WTC11 (cell line): Measurements from ENCODE around the gene LY6G6C. TPM values are rescaled to one million over a fixed set of nuclear protein-coding genes. Genes with fewer than 3 reads are reported as not detected.

Source experiments
- ATAC-seq: fragments of 200-7000 bp; cut with Tn5 transposase; 2 replicates; pipeline ENCODE4 v1.10.0; 2021; ENCODE audit warnings: mild to moderate bottlenecking, moderate library complexity
- CTCF ChIA-PET: fragments of 300-600 bp; sonication (Branson Sonifier 250); formaldehyde crosslinking; loops from one replicate; lab custom pipeline; 2021; ENCODE audit warnings: antibody characterized with exemption; lab: Charles Lee
- POLR2A ChIA-PET: fragments of 350-600 bp; sonication (Branson Sonifier 250); formaldehyde crosslinking; loops from one replicate; lab custom pipeline; 2021; ENCODE audit warnings: antibody characterized with exemption; lab: Charles Lee
- DNase-seq: peaks from one replicate; pipeline ENCODE4 v3.0.0; 2021; ENCODE audit warnings: low spot score
- H3K27ac Mint-ChIP-seq: 2 replicates; pipeline ENCODE4 v1.8.0; 2021; ENCODE audit warnings: mixed read lengths
- H3K27me3 Mint-ChIP-seq: 2 replicates; pipeline ENCODE4 v1.8.0; 2021; ENCODE audit warnings: low read depth, mild to moderate bottlenecking, moderate library complexity, mixed read lengths
- H3K36me3 Mint-ChIP-seq: 2 replicates; pipeline ENCODE4 v1.8.0; 2021; ENCODE audit warnings: mixed read lengths
- H3K4me1 Mint-ChIP-seq: 2 replicates; pipeline ENCODE4 v1.8.0; 2022; ENCODE audit warnings: mixed read lengths
- H3K4me3 Mint-ChIP-seq: 2 replicates; pipeline ENCODE4 v1.8.0; 2021; ENCODE audit warnings: mild to moderate bottlenecking, moderate library complexity, mixed read lengths
- H3K9me3 Mint-ChIP-seq: 2 replicates; pipeline ENCODE4 v1.8.0; 2021; ENCODE audit warnings: mixed read lengths
- CREB1 ChIP-seq: sonication (generic); formaldehyde crosslinking; IDR thresholded peaks from 2 replicates; pipeline ENCODE4 v1.8.0; 2023; ENCODE audit warnings: mild to moderate bottlenecking, missing genetic modification reagents
- ELF4 ChIP-seq: sonication (generic); formaldehyde crosslinking; IDR thresholded peaks from 2 replicates; pipeline ENCODE4 v1.8.1; 2022; ENCODE audit warnings: low read depth, mild to moderate bottlenecking, moderate library complexity, missing genetic modification reagents
- GABPB1 ChIP-seq: sonication (generic); formaldehyde crosslinking; IDR thresholded peaks from 2 replicates; pipeline ENCODE4 v1.8.1; 2023; ENCODE audit warnings: mild to moderate bottlenecking, missing genetic modification reagents
- HMGA2 ChIP-seq: fragments of 250-450 bp; sonication (Bioruptor Pico); IDR thresholded peaks from 2 replicates; pipeline ENCODE4 v1.4.0; 2021; ENCODE audit warnings: mild to moderate bottlenecking, moderate library complexity
- NR3C1 ChIP-seq: sonication (generic); formaldehyde crosslinking; conservative IDR thresholded peaks from 2 replicates; pipeline ENCODE4 v1.8.1; 2023; ENCODE audit warnings: low read depth, mild to moderate bottlenecking, missing genetic modification reagents
- OVOL2 ChIP-seq: fragments of 250-450 bp; sonication (Bioruptor Pico); IDR thresholded peaks from 2 replicates; pipeline ENCODE4 v1.9.0; 2021; ENCODE audit warnings: mild to moderate bottlenecking, borderline replicate concordance
- SMAD4 ChIP-seq: sonication (generic); formaldehyde crosslinking; IDR thresholded peaks from 2 replicates; pipeline ENCODE4 v1.8.0; 2022; ENCODE audit warnings: mild to moderate bottlenecking, missing genetic modification reagents
- ZBTB21 ChIP-seq: sonication (generic); formaldehyde crosslinking; IDR thresholded peaks from 2 replicates; pipeline ENCODE4 v1.8.1; 2023; ENCODE audit warnings: mild to moderate bottlenecking, missing genetic modification reagents, borderline replicate concordance
- ZNF219 ChIP-seq: sonication (generic); formaldehyde crosslinking; IDR thresholded peaks from 2 replicates; pipeline ENCODE4 v1.8.0; 2023; ENCODE audit warnings: missing genetic modification reagents, mild to moderate bottlenecking, borderline replicate concordance
- ZNF232 ChIP-seq: sonication (generic); formaldehyde crosslinking; IDR thresholded peaks from 2 replicates; pipeline ENCODE4 v1.8.0; 2022; ENCODE audit warnings: mild to moderate bottlenecking, missing genetic modification reagents
- ZNF416 ChIP-seq: fragments of 250-450 bp; sonication (Bioruptor Pico); IDR thresholded peaks from 2 replicates; pipeline ENCODE4 v1.9.0; 2021; ENCODE audit warnings: mild to moderate bottlenecking, inconsistent platforms
- total RNA-seq: library from RNA; stranded (reverse); gene quantifications from 3 replicates; pipeline ENCODE4 v1.2.3, GENCODE V29; 2021
- TF ChIP-seq, protein P1 (sequence below): sonication (generic); formaldehyde crosslinking; conservative IDR thresholded peaks from 2 replicates; pipeline ENCODE4 v1.8.1; 2022; ENCODE audit warnings: mild to moderate bottlenecking, missing genetic modification reagents
- TF ChIP-seq, protein P2 (sequence below): sonication (generic); formaldehyde crosslinking; IDR thresholded peaks from 2 replicates; pipeline ENCODE4 v1.8.1; 2022; ENCODE audit warnings: low read depth, missing genetic modification reagents, borderline replicate concordance
- TF ChIP-seq, protein P3 (sequence below): sonication (generic); formaldehyde crosslinking; IDR thresholded peaks from 2 replicates; pipeline ENCODE4 v1.8.1; 2023; ENCODE audit warnings: mild to moderate bottlenecking, missing genetic modification reagents, moderate library complexity
- TF ChIP-seq, protein P4 (sequence below): fragments of 200-600 bp; IDR thresholded peaks from 2 replicates; pipeline ENCODE4 v1.8.0; 2022; ENCODE audit warnings: antibody characterized with exemption
- TF ChIP-seq, protein P5 (sequence below): sonication (generic); formaldehyde crosslinking; IDR thresholded peaks from 2 replicates; pipeline ENCODE4 v1.8.1; 2023; ENCODE audit warnings: mild to moderate bottlenecking, missing genetic modification reagents, moderate library complexity
- TF ChIP-seq, protein P6 (sequence below): sonication (generic); formaldehyde crosslinking; IDR thresholded peaks from 2 replicates; pipeline ENCODE4 v1.8.1; 2022; ENCODE audit warnings: missing genetic modification reagents, borderline replicate concordance
- TF ChIP-seq, protein P7 (sequence below): sonication (generic); formaldehyde crosslinking; IDR thresholded peaks from 2 replicates; pipeline ENCODE4 v1.8.0; 2022; ENCODE audit warnings: mild to moderate bottlenecking, missing genetic modification reagents
- TF ChIP-seq, protein P8 (sequence below): sonication (generic); formaldehyde crosslinking; IDR thresholded peaks from 2 replicates; pipeline ENCODE4 v1.8.1; 2022; ENCODE audit warnings: mild to moderate bottlenecking, moderate library complexity, missing genetic modification reagents

Gene LY6G6C
- total RNA-seq, 1 experiment from 2014 or later = 0.35 TPM

DNA sequence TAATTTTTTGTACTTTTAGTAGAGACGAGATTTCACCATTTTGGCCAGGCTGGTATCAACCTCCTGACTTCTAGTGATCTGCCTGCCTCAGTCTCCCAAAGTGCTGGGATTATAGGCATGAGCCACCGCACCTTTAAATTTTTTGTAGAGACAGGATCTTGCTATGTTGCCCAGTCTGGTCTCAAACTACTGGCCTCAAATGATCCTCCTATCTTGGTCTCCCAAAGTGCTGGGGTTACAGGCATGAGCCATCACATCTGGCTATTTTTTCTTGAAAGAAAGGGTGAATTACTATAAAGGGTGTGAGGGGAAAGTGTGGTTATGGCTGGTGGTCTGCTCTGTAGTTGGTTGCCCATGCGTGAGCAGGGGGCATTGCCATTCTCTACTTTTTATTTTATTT is 13.3 kb downstream of the LY6G6C start (continued):
- TF ChIP-seq, protein P1, sequence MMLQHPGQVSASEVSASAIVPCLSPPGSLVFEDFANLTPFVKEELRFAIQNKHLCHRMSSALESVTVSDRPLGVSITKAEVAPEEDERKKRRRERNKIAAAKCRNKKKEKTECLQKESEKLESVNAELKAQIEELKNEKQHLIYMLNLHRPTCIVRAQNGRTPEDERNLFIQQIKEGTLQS (CRISPR knock-in tag) = no peak
- TF ChIP-seq, protein P2, sequence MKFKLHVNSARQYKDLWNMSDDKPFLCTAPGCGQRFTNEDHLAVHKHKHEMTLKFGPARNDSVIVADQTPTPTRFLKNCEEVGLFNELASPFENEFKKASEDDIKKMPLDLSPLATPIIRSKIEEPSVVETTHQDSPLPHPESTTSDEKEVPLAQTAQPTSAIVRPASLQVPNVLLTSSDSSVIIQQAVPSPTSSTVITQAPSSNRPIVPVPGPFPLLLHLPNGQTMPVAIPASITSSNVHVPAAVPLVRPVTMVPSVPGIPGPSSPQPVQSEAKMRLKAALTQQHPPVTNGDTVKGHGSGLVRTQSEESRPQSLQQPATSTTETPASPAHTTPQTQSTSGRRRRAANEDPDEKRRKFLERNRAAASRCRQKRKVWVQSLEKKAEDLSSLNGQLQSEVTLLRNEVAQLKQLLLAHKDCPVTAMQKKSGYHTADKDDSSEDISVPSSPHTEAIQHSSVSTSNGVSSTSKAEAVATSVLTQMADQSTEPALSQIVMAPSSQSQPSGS (CRISPR knock-in tag) = no peak
- TF ChIP-seq, protein P3, sequence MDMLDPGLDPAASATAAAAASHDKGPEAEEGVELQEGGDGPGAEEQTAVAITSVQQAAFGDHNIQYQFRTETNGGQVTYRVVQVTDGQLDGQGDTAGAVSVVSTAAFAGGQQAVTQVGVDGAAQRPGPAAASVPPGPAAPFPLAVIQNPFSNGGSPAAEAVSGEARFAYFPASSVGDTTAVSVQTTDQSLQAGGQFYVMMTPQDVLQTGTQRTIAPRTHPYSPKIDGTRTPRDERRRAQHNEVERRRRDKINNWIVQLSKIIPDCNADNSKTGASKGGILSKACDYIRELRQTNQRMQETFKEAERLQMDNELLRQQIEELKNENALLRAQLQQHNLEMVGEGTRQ (CRISPR knock-in tag) = no peak
- TF ChIP-seq, protein P4, sequence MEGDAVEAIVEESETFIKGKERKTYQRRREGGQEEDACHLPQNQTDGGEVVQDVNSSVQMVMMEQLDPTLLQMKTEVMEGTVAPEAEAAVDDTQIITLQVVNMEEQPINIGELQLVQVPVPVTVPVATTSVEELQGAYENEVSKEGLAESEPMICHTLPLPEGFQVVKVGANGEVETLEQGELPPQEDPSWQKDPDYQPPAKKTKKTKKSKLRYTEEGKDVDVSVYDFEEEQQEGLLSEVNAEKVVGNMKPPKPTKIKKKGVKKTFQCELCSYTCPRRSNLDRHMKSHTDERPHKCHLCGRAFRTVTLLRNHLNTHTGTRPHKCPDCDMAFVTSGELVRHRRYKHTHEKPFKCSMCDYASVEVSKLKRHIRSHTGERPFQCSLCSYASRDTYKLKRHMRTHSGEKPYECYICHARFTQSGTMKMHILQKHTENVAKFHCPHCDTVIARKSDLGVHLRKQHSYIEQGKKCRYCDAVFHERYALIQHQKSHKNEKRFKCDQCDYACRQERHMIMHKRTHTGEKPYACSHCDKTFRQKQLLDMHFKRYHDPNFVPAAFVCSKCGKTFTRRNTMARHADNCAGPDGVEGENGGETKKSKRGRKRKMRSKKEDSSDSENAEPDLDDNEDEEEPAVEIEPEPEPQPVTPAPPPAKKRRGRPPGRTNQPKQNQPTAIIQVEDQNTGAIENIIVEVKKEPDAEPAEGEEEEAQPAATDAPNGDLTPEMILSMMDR = no peak
- TF ChIP-seq, protein P5, sequence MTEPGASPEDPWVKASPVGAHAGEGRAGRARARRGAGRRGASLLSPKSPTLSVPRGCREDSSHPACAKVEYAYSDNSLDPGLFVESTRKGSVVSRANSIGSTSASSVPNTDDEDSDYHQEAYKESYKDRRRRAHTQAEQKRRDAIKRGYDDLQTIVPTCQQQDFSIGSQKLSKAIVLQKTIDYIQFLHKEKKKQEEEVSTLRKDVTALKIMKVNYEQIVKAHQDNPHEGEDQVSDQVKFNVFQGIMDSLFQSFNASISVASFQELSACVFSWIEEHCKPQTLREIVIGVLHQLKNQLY = no peak
- TF ChIP-seq NR3C1 (CRISPR knock-in tag) = no peak
- no peak for TF ChIP-seq ZNF232 (CRISPR knock-in tag)
- TF ChIP-seq, protein P6, sequence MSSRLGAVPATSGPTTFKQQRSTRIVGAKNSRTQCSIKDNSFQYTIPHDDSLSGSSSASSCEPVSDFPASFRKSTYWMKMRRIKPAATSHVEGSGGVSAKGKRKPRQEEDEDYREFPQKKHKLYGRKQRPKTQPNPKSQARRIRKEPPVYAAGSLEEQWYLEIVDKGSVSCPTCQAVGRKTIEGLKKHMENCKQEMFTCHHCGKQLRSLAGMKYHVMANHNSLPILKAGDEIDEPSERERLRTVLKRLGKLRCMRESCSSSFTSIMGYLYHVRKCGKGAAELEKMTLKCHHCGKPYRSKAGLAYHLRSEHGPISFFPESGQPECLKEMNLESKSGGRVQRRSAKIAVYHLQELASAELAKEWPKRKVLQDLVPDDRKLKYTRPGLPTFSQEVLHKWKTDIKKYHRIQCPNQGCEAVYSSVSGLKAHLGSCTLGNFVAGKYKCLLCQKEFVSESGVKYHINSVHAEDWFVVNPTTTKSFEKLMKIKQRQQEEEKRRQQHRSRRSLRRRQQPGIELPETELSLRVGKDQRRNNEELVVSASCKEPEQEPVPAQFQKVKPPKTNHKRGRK (CRISPR knock-in tag) = no peak
- no peak for TF ChIP-seq SMAD4 (CRISPR knock-in tag)
- TF ChIP-seq ZBTB21 (CRISPR knock-in tag) = no peak

DNA sequence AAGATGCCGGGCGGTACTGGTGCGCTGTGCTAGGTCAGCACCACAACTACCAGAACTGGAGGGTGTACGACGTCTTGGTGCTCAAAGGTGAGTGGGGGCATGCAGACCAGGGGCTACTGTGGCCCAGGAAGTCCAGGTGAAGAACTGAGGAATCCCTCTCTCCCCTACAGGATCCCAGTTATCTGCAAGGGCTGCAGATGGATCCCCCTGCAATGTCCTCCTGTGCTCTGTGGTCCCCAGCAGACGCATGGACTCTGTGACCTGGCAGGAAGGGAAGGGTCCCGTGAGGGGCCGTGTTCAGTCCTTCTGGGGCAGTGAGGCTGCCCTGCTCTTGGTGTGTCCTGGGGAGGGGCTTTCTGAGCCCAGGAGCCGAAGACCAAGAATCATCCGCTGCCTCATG is 13.8 kb downstream of the LY6G6C start:
- H3K27me3 Mint-ChIP-seq = peaks cover 7% of the 10 kb centered on the region; the same call in 1 of the 2 replicates
- ChIA-PET CTCF (no interaction called here), POLR2A (no interaction called here)
- TF ChIP-seq HMGA2 (CRISPR knock-in tag) (no peak), CREB1 (CRISPR knock-in tag) (no peak), ZNF416 (CRISPR knock-in tag) (no peak), ZBTB21 (CRISPR knock-in tag) (no peak), GABPB1 (CRISPR knock-in tag) (no peak), ELF4 (CRISPR knock-in tag) (no peak), ZNF219 (CRISPR knock-in tag) (no peak), OVOL2 (no peak)
- TF ChIP-seq, protein P7, sequence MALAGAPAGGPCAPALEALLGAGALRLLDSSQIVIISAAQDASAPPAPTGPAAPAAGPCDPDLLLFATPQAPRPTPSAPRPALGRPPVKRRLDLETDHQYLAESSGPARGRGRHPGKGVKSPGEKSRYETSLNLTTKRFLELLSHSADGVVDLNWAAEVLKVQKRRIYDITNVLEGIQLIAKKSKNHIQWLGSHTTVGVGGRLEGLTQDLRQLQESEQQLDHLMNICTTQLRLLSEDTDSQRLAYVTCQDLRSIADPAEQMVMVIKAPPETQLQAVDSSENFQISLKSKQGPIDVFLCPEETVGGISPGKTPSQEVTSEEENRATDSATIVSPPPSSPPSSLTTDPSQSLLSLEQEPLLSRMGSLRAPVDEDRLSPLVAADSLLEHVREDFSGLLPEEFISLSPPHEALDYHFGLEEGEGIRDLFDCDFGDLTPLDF (CRISPR knock-in tag) = no peak
- TF ChIP-seq, protein P8, sequence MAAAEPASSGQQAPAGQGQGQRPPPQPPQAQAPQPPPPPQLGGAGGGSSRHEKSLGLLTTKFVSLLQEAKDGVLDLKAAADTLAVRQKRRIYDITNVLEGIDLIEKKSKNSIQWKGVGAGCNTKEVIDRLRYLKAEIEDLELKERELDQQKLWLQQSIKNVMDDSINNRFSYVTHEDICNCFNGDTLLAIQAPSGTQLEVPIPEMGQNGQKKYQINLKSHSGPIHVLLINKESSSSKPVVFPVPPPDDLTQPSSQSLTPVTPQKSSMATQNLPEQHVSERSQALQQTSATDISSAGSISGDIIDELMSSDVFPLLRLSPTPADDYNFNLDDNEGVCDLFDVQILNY = no peak
- TF ChIP-seq, protein P4 = no peak
- H3K4me3 Mint-ChIP-seq = no peak overlapping the region
- DNase-seq = no peak
- no peak for ATAC-seq
- H3K27ac Mint-ChIP-seq = no peak overlapping the region
- H3K9me3 Mint-ChIP-seq = no peaks in the 10 kb centered on the region
- H3K4me1 Mint-ChIP-seq = peaks cover 13% of the 10 kb centered on the region
- H3K36me3 Mint-ChIP-seq = no peaks in the 10 kb centered on the region
